GM12865 (cell line): ENCODE data around the gene WDR47.
"Not testable (repeated sequence)": the region's sequence is repeated elsewhere in the genome, so short reads cannot be mapped to it uniquely, and the experiment has no call there.

Experiments
- DNase-seq: peaks from one replicate; pipeline ENCODE4 v3.0.0; 2010; ENCODE audit warnings: low read depth
- H3K4me3 ChIP-seq: 2 replicates; pipeline ENCODE4 v1.5.1; 2011; ENCODE audit warnings: mild to moderate bottlenecking, low read depth, low read length, control low read depth
- TF ChIP-seq, protein P1 (sequence below): IDR thresholded peaks from 2 replicates; pipeline ENCODE4 v1.5.1; 2011; ENCODE audit warnings: low read length, control low read depth, low read depth, inconsistent platforms; ENCODE audit not compliant: insufficient read depth; ENCODE audit errors: missing control alignments

Gene WDR47

DNA sequence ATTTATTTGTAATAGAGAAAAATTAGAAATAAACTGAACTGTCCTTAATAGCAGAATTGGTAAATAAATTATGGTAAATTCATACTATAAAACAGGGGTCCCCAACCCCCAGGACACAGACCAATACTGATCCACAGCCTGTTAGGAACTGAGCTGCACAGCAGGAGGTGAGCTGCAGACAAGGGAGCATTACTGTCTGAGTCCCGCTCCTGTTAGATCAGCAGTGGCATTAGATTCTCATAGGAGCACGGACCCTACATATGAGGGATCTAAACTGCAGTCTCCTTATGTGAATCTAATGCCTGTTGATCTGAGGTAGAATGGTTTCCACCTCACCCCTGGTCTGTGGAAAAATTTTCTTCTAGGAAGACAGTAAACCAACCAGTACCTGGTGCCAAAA lies 7.5 kb downstream of the WDR47 start:
- TF ChIP-seq, protein P1, sequence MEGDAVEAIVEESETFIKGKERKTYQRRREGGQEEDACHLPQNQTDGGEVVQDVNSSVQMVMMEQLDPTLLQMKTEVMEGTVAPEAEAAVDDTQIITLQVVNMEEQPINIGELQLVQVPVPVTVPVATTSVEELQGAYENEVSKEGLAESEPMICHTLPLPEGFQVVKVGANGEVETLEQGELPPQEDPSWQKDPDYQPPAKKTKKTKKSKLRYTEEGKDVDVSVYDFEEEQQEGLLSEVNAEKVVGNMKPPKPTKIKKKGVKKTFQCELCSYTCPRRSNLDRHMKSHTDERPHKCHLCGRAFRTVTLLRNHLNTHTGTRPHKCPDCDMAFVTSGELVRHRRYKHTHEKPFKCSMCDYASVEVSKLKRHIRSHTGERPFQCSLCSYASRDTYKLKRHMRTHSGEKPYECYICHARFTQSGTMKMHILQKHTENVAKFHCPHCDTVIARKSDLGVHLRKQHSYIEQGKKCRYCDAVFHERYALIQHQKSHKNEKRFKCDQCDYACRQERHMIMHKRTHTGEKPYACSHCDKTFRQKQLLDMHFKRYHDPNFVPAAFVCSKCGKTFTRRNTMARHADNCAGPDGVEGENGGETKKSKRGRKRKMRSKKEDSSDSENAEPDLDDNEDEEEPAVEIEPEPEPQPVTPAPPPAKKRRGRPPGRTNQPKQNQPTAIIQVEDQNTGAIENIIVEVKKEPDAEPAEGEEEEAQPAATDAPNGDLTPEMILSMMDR: no peak
- H3K4me3 ChIP-seq: no peak overlapping the region
- DNase-seq: no peak

DNA sequence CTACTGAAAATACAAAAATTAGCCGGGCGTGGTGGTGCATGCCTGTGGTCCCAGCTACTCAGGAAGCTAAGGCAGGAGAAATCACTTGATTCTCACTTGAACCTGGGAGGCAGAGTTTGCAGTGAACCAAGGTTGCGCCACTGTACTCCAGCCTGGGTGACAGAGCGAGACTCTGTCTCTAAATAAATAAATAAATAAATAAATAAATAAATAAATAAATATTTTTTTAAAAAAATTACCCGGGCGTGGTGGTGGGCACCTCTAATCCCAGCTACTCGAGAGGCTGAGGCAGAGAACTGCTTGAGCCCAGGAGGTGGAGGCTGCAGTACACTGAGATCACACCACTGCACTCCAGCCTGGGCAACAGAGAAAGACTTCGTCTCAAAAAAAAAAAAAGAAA lies 12.4 kb downstream of the WDR47 start:
- not testable (repeated sequence) for DNase-seq, H3K4me3 ChIP-seq

DNA sequence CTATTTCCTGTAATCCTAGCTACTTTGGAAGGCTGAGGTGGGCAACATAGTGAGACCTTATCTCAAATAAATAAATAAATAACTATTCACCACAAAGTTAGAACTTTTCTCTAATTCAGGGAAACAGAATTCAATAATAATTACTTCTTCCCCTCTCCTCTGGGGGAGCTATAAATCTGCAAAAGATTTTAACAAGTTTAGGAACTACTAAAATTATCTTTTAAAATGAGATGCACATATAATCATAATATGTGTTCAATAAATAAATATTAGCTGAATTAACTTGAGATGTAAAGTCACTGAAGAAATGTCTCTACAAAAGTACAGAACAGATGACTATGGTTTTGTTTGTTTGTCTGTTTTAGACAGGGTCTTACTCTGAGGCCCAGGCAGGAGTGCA lies 14.1 kb downstream of the WDR47 start:
- TF ChIP-seq, protein P1: no peak
- no peak for DNase-seq
- H3K4me3 ChIP-seq: no peak overlapping the region

DNA sequence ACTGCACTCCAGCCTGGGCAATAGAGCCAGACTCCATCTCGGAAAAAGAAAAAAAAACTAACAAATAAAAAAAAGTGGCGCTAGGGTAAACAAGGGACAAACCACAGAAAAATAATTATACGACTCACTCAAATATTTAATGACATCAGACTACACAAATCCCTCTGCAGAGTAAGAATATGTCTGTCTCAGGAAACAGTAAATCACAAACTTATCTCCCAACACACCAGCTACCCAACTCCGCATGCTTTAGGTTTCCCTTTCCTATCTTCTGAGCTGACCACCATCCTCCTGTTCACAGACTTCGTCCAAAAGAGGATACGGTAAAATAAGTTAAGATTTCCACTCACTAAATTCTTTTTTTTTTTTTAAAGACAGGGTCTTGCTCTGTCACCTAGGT lies 16.2 kb downstream of the WDR47 start:
- H3K4me3 ChIP-seq: no peak overlapping the region
- TF ChIP-seq, protein P1: no peak
- no peak for DNase-seq

DNA sequence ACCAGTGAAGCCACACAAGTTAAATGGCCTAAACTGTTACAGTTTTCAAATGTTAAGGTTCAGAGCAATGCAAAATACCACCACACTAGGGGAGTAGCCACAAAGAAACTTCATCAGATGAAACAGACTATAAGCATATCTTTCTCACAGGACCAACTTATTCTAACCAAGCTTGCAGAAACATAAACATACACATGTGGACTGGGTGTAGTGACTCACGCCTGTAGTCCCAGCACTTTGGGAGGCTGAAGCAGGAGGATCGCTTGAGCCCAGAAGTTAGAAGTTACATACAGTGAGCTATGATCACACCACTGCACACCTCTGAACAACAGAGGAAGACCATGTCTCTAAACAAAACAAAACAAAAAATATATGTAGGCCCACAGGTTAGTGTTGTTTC lies 17.3 kb downstream of the WDR47 start:
- TF ChIP-seq, protein P1: no peak
- no peak for DNase-seq

DNA sequence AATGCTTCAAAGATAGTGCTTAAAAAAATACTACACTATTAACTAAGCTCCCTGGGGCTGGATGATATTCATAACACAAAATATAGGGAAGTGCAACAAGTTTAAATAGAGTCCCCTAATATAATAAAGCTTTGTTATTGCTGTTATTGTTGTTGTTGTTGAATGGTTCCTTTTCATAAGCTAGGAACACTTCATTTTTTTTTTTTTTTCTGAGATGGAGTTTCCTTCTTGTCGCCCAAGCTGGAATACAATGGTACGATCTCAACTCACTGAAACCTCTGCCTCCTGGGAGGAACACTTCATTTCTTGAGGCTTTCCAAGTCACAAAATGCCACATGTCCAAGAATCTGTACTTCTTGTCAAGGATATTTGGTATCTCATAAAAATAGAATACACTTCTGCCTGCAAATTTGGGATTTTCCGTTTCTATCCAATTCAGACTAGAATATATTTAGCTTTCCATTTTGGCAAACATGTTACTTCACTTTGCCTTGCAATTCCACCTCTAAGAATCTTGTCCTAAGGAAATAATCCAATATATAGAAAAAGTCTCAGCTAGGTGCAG lies 21.1 kb downstream of the WDR47 start:
- DNase-seq: no peak
- no peak overlapping the region for H3K4me3 ChIP-seq
- TF ChIP-seq, protein P1: no peak

More for the DNA sequence above, 17.3 kb downstream of the WDR47 start:
- no peak overlapping the region for H3K4me3 ChIP-seq

DNA sequence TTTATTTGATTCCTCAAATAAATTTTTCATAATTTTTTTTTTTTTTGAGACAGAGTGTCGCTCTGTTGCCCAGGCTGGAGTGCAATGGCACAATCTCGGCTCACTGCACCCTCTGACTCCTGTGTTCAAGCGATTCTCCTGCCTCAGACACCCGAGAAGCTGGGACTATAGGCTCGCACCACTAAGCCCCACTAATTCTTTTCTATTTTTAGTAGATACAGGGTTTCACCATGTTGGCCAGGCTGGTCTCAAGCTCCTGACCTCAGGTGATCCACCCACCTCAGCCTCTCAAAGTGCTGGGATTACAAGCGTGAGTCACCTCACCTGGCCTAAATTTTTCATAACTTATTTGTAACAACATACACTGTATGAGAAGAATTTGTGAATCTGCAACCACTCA lies 24.2 kb downstream of the WDR47 start:
- not testable (repeated sequence) for H3K4me3 ChIP-seq, DNase-seq

DNA sequence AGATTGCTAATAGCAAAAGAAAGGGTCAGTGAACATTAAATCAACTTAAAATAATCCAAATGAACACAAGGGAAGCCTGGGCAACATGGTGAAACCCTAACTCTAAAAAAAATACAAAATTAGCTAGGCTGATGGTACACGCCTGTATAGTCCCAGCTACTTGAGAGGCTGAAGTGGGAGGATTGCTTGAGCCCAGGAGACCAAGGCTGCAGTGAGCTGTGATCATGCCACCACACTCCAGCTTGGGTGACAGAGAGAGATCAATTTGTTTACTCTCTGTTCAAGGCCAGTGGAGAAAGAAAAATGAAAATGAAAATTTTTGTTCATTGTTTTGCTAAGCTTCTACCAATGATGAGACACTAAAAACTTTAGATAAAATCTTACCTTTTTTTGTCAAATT lies 24.8 kb downstream of the WDR47 start:
- no peak for DNase-seq
- TF ChIP-seq, protein P1: no peak
- H3K4me3 ChIP-seq: no peak overlapping the region
